ENCODE measurements around the gene SMAD7.

DNA sequence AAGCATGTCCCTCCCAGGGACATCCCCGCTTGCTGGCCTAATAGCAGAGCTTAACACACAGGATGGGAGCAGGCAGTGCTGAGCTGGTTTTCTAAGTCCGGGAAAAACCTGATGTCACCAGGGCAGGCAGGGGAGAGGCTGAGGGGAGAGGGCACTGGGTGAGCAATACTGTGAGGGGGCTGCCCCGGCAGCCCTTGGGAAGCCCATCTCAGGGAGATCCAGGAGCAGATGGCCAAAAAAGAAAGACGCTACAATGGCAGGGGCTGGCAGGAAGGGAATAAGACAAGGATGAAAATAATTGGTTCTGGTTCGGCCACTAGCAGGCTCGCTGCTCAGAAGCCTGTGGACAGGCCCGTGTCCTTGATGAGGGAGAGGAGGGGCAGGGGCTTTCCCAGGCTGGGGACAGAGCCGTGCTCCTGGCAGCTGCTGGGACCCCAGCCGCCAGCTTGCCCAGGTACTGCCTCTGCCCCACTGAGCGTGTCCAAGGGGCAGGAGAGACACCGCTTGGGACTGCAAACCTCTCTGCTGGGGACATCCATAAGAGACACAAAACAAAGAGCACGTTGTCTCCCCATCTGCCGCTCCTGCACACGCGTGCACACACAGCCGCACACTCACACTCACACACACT lies 30.2 kb downstream of the SMAD7 start:
- TF ChIP-seq YY1 (IDR thresholded peaks at IDR 0.05; ENCODE audit: insufficient read depth, insufficient read length) (no peak), ZNF274 (IDR thresholded peaks at IDR 0.05; ENCODE audit: low read depth, low read length) (no peak), SUZ12 (IDR thresholded peaks at IDR 0.05; ENCODE audit: extremely low read depth, insufficient read depth, insufficient read length) (no peak)
